Measurements from ENCODE around the gene PPP2R5B.

Gene PPP2R5B

GRCh38 chr11:64888729-64889511 lies 35.6 kb upstream of the PPP2R5B start:
- DNase-seq = no peak

GRCh38 chr11:64890522-64890939 lies 34.0 kb upstream of the PPP2R5B start:
- DNase-seq = no peak

GRCh38 chr11:64891215-64891848 lies 33.2 kb upstream of the PPP2R5B start:
- DNase-seq = no peak

- DNase-seq = no peak
Measured at GRCh38 chr11:64891880-64892279, 32.6 kb upstream of the PPP2R5B start.

- DNase-seq = no peak
Measured at GRCh38 chr11:64892411-64892831, 32.1 kb upstream of the PPP2R5B start.

GRCh38 chr11:64892838-64893193 lies 31.7 kb upstream of the PPP2R5B start:
- DNase-seq = no peak

GRCh38 chr11:64893194-64894069 lies 31.1 kb upstream of the PPP2R5B start:
- DNase-seq = no peak

GRCh38 chr11:64894070-64894811 lies 30.2 kb upstream of the PPP2R5B start:
- peak; percentile 52 for DNase-seq

- no peak for DNase-seq
Measured at GRCh38 chr11:64894812-64895452, 29.6 kb upstream of the PPP2R5B start.

- no peak for DNase-seq
Measured at GRCh38 chr11:64896448-64897022, 28.0 kb upstream of the PPP2R5B start.

GRCh38 chr11:64897381-64898075 lies 27.0 kb upstream of the PPP2R5B start:
- DNase-seq = no peak

- DNase-seq = no peak
Measured at GRCh38 chr11:64898076-64898445, 26.4 kb upstream of the PPP2R5B start.

- DNase-seq = no peak
Measured at GRCh38 chr11:64898541-64898940, 25.9 kb upstream of the PPP2R5B start.

- DNase-seq = no peak
Measured at GRCh38 chr11:64900263-64900678, 24.2 kb upstream of the PPP2R5B start.

- DNase-seq = no peak
Measured at GRCh38 chr11:64900774-64901173, 23.7 kb upstream of the PPP2R5B start.

- DNase-seq = no peak
Measured at GRCh38 chr11:64902102-64902900, 22.2 kb upstream of the PPP2R5B start.

GRCh38 chr11:64903291-64903833 lies 21.1 kb upstream of the PPP2R5B start:
- DNase-seq = no peak

- DNase-seq = no peak
Measured at GRCh38 chr11:64905516-64906313, 18.8 kb upstream of the PPP2R5B start.

- DNase-seq = no peak
Measured at GRCh38 chr11:64906314-64906635, 18.2 kb upstream of the PPP2R5B start.
